Measurements from ENCODE around the gene CARD9. TPM values are rescaled to one million over a fixed set of nuclear protein-coding genes. Genes with fewer than 3 reads are reported as not detected.

CARD9 gene
- total RNA-seq, 1 donor from 2014 or later: not detected

DNA sequence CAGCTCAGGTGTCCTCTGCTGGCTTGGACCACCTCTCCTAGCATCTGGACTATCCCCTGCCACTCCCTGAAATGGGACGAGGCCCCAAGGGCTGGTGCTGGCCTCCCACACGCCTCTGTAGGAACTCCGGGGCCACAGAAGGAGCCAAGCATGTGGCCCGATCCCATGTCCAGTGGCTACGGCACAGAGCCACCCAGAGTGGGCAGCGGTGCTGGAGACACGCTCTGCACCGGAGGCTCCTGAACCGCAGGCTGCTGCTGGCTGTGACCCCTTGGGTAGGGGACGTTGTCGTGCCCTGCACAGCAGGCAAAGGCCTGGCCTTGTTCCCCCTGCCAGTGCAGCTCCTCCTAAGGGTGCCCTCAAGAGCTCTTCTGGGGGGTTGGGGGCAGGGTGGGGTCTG is 6.4 kb upstream of the CARD9 start:
- Histone ChIP-seq H3K79me2 (ENCODE audit: low read depth) (no peaks in the 10 kb centered on the region), H4K20me1 (ENCODE audit: low read depth) (no peaks in the 10 kb centered on the region), H3K9ac (no peak overlapping the region), H3K9me3 (ENCODE audit: low read depth) (no peaks in the 10 kb centered on the region), H3K36me3 (peaks cover 3% of the 10 kb centered on the region), H3K4me2 (no peak overlapping the region), H3K4me3 (no peak overlapping the region), H3K27ac (no peak overlapping the region), H3K4me1 (no peaks in the 10 kb centered on the region), H3F3A (ENCODE audit: low read depth) (no peaks in the 10 kb centered on the region), H2AFZ (replicated peaks) (no peak overlapping the region), H3K27me3 (no peaks in the 10 kb centered on the region)
- Mint-ChIP-seq H3K4me3 (no peak overlapping the region), H3K4me1 (no peaks in the 10 kb centered on the region), H3K9me3 (no peaks in the 10 kb centered on the region), H3K36me3 (peaks cover 3% of the 10 kb centered on the region), H3K27me3 (ENCODE audit: insufficient read depth, low read depth) (peaks cover 2% of the 10 kb centered on the region), H3K27ac (no peak overlapping the region)
- DNase-seq (ENCODE audit: low spot score): no peak
- TF ChIP-seq EZH2 (IDR thresholded peaks at IDR 0.05) (no peak), EZH2phosphoT487 (IDR thresholded peaks at IDR 0.05) (no peak)
- TF ChIP-seq, protein P1, sequence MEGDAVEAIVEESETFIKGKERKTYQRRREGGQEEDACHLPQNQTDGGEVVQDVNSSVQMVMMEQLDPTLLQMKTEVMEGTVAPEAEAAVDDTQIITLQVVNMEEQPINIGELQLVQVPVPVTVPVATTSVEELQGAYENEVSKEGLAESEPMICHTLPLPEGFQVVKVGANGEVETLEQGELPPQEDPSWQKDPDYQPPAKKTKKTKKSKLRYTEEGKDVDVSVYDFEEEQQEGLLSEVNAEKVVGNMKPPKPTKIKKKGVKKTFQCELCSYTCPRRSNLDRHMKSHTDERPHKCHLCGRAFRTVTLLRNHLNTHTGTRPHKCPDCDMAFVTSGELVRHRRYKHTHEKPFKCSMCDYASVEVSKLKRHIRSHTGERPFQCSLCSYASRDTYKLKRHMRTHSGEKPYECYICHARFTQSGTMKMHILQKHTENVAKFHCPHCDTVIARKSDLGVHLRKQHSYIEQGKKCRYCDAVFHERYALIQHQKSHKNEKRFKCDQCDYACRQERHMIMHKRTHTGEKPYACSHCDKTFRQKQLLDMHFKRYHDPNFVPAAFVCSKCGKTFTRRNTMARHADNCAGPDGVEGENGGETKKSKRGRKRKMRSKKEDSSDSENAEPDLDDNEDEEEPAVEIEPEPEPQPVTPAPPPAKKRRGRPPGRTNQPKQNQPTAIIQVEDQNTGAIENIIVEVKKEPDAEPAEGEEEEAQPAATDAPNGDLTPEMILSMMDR (IDR thresholded peaks at IDR 0.05): no peak

DNA sequence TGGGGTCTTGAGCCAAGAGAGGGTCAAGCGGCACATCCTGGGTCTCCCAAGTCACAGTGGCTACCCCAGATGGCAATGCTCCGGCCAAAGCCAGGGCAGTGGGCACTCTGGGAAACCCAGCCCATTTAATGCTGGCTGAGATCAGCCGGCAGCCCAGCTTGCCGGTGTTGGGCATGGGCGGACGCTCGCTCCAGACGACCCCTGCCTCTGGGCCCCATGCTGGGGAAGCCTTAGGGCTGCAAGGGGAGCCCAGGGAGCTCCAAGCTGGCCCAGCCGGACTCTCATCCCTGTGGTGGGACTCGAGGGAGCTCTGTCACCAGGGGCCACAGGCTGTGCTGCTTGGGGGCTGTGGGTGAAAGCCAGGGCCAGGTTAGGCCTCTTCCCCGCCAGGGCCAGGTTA is 5.9 kb upstream of the CARD9 start:
- no peak overlapping the region for H3K27ac ChIP-seq
- no peaks in the 10 kb centered on the region for H3K9me3 ChIP-seq (ENCODE audit: low read depth)
- H3K4me2 ChIP-seq: no peak overlapping the region
- no peak overlapping the region for H2AFZ ChIP-seq (replicated peaks)
- no peaks in the 10 kb centered on the region for H3K4me1 ChIP-seq
- no peaks in the 10 kb centered on the region for H4K20me1 ChIP-seq (ENCODE audit: low read depth)
- no peak overlapping the region for H3K4me3 ChIP-seq
- H3K27ac Mint-ChIP-seq: no peak overlapping the region
- no peaks in the 10 kb centered on the region for H3K27me3 ChIP-seq
- TF ChIP-seq EZH2 (IDR thresholded peaks at IDR 0.05) (no peak), EZH2phosphoT487 (IDR thresholded peaks at IDR 0.05) (no peak)
- TF ChIP-seq, protein P1 (IDR thresholded peaks at IDR 0.05): no peak
- no peak for DNase-seq (ENCODE audit: low spot score)
- H3F3A ChIP-seq (ENCODE audit: low read depth): no peaks in the 10 kb centered on the region
- no peak overlapping the region for H3K4me3 Mint-ChIP-seq
- H3K9me3 Mint-ChIP-seq: no peaks in the 10 kb centered on the region
- H3K36me3 Mint-ChIP-seq: no peaks in the 10 kb centered on the region
- H3K4me1 Mint-ChIP-seq: no peaks in the 10 kb centered on the region
- no peaks in the 10 kb centered on the region for H3K79me2 ChIP-seq (ENCODE audit: low read depth)
- H3K27me3 Mint-ChIP-seq (ENCODE audit: insufficient read depth, low read depth): peaks cover 2% of the 10 kb centered on the region
- no peak overlapping the region for H3K9ac ChIP-seq
- no peaks in the 10 kb centered on the region for H3K36me3 ChIP-seq

DNA sequence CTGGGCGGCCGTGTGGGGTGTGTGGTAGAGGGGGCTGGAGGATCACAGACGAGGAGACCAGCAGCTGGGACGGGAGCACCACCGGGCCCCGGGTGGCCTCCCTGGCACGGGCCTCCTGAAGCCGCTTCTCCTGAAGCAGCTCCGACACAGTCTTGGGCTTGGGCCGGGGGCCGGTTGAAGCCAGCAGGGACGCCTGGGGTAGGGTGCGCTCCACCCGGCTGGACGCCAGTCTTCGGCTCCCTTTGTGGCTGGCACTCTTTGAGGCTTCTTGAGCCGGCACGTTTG is 5.5 kb upstream of the CARD9 start:
- H3K27me3 Mint-ChIP-seq (ENCODE audit: insufficient read depth, low read depth): peaks cover 2% of the 10 kb centered on the region
- H3K4me1 ChIP-seq: no peaks in the 10 kb centered on the region
- no peaks in the 10 kb centered on the region for H3K36me3 ChIP-seq
- no peaks in the 10 kb centered on the region for H3K36me3 Mint-ChIP-seq
- H4K20me1 ChIP-seq (ENCODE audit: low read depth): no peaks in the 10 kb centered on the region
- TF ChIP-seq EZH2 (IDR thresholded peaks at IDR 0.05) (no peak), EZH2phosphoT487 (IDR thresholded peaks at IDR 0.05) (no peak)
- TF ChIP-seq, protein P1 (IDR thresholded peaks at IDR 0.05): no peak
- no peak overlapping the region for H3K4me2 ChIP-seq
- H3K9ac ChIP-seq: no peak overlapping the region
- H3K27ac Mint-ChIP-seq: no peak overlapping the region
- H3K27ac ChIP-seq: no peak overlapping the region
- H3K79me2 ChIP-seq (ENCODE audit: low read depth): no peaks in the 10 kb centered on the region
- H3K4me3 Mint-ChIP-seq: no peak overlapping the region
- H3K9me3 ChIP-seq (ENCODE audit: low read depth): no peaks in the 10 kb centered on the region
- no peaks in the 10 kb centered on the region for H3K27me3 ChIP-seq
- no peaks in the 10 kb centered on the region for H3F3A ChIP-seq (ENCODE audit: low read depth)
- H2AFZ ChIP-seq (replicated peaks): no peak overlapping the region
- H3K4me1 Mint-ChIP-seq: no peaks in the 10 kb centered on the region
- H3K4me3 ChIP-seq: no peak overlapping the region
- H3K9me3 Mint-ChIP-seq: no peaks in the 10 kb centered on the region
- DNase-seq (ENCODE audit: low spot score): no peak

Measured in neural progenitor cell (in vitro differentiated cells).